AG04449 (cell line): ENCODE data around the gene ANXA2.
A peak's percentile ranks its signal among the peaks of the same experiment; 100 is the strongest.

Source experiments
- CTCF ChIA-PET: fragments of 350-600 bp; formaldehyde crosslinking; extraction: SDS; loops from one replicate; lab custom pipeline; 2021; ENCODE audit warnings: antibody characterized with exemption; lab: Yijun Ruan, JAX
- POLR2A ChIA-PET: fragments of 400-600, 350-600 bp; formaldehyde crosslinking; extraction: SDS; loops from one replicate; lab custom pipeline; 2020; ENCODE audit warnings: antibody characterized with exemption, inconsistent platforms; lab: Yijun Ruan, JAX
- DNase-seq: peaks from one replicate; pipeline ENCODE4 v3.0.0-alpha.2; 2010; ENCODE audit warnings: low read depth, low spot score
- H3K4me3 ChIP-seq: 2 replicates; pipeline ENCODE4 v1.5.1; 2011; ENCODE audit warnings: low read depth, mild to moderate bottlenecking, control low read depth, low read length
- TF ChIP-seq, protein P1 (sequence below): IDR thresholded peaks from one replicate; pipeline ENCODE4 v1.5.1; 2011; ENCODE audit warnings: mild to moderate bottlenecking, moderate library complexity, low read length, control low read depth, inconsistent platforms; ENCODE audit not compliant: insufficient read depth; ENCODE audit errors: missing control alignments

ANXA2 gene

DNA sequence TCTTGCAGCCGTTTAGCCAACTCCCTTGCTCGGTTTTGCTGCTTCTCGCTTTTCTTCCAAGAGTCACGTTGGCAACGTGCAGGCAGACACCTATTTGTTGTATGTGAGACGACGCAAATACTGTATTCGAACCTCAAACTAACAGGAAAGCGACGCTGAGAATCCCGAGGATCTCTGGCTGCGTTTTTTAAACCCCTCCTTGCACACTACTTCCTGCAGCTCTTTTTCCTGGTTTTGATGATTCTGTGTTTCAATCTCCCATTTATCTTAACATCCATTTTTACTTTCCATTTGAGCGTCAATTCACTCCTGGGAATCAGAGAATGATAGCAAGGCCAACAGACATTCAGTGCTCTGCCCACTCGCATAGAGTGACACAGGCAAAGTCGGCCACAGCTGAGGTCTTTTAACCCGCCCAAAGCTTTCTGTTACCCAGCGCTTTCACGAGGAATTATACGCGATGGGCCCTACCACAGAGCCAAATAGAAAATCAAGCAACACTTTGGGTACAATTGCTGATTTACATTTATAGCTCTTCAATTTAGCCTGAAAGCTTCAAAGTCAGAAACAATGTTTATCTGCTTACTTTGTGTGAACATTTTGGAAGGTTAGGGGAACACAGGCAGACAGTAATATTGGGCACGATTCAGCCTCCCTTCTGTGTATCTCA, 1.6 kb upstream of the ANXA2 start:
- peak overlapping the region; percentile 73 for H3K4me3 ChIP-seq
- POLR2A ChIA-PET = interaction anchor here (0.7 to 3.8 kb wide), 7 partner anchors 7 to 43 kb away, joined by 3 to 29 read pairs (median 5); no protein-coding TSS in a partner anchor
- TF ChIP-seq, protein P1, sequence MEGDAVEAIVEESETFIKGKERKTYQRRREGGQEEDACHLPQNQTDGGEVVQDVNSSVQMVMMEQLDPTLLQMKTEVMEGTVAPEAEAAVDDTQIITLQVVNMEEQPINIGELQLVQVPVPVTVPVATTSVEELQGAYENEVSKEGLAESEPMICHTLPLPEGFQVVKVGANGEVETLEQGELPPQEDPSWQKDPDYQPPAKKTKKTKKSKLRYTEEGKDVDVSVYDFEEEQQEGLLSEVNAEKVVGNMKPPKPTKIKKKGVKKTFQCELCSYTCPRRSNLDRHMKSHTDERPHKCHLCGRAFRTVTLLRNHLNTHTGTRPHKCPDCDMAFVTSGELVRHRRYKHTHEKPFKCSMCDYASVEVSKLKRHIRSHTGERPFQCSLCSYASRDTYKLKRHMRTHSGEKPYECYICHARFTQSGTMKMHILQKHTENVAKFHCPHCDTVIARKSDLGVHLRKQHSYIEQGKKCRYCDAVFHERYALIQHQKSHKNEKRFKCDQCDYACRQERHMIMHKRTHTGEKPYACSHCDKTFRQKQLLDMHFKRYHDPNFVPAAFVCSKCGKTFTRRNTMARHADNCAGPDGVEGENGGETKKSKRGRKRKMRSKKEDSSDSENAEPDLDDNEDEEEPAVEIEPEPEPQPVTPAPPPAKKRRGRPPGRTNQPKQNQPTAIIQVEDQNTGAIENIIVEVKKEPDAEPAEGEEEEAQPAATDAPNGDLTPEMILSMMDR = no peak
- CTCF ChIA-PET = interaction anchor here (1.0 to 2.2 kb wide), 3 partner anchors 31 to 122 kb away, joined by 3 to 9 read pairs (median 7); no protein-coding TSS in a partner anchor
- no peak for DNase-seq

DNA sequence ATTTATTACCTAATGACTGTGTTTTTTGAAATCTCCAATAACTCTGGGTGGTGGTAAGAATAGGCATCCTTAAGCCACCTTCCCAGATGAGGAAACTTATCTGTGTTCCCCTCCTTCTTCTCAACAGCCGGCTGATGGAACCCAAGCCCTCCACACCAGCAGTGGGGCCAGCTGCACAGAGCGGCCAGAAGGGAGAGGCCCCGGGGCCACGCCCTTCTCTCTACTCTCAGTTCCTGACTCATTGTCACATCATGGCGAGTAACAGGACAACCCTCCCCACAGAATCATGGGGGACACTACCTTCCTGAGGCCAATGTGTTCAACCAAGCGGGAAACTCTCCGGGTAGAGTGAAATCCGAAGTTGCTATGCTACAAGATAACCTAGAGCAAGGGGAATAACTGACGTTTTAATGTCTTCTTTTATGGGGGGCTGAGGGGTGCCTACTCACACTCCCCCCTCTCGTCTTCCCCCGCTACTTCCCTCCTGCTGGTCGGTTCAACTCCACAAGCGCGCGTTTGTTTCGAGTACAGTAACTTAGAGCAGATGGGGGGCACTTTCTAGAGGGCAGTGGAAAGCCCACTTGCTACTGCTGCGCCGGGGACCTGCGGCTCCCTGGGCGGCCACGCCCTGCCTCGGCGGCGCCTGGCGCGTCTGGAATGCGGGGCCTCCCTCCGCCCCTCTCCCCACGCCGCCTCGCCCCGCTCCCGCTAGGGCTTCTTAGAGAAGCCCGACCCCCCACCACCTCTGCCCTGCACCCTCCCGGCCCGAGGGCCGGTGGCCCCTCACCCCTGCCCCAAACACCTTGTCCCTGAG, 621 bp downstream of the ANXA2 start:
- ChIA-PET POLR2A (interaction anchor here (0.6 to 3.5 kb wide), 22 partner anchors 9 to 82 kb away, joined by 3 to 36 read pairs (median 4); partner anchors contain the start of gene ICE2), CTCF (interaction anchor here (0.6 to 4.6 kb wide), 2 partner anchors 35 to 47 kb away, joined by 3 to 20 read pairs; no protein-coding TSS in a partner anchor)
- no peak for DNase-seq
- TF ChIP-seq, protein P1 = no peak
- peak overlapping the region; percentile 73 for H3K4me3 ChIP-seq

DNA sequence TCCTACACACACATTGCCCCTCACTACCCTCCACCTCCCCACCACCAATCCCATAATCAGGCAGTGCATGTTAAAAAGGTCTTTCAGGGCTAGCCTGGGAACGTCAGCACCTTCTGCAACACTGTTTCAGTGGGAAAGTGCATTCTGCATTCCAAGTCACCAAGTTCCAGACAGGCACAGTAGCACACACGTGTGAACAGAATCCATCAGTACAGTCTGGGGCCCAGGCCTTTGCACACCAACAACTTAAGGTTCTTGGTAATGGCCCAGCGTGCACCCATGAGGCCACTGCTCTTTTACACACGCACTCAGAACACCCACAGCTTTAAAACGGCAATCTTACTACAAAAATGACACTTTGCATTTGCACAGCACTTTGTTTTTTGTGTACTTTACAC, 1.2 kb downstream of the ANXA2 start:
- DNase-seq = no peak
- TF ChIP-seq, protein P1 = no peak
- peak overlapping the region; percentile 73 for H3K4me3 ChIP-seq
- ChIA-PET POLR2A (interaction anchor here (0.8 to 6.1 kb wide), 10 partner anchors 13 to 124 kb away, joined by 3 to 40 read pairs (median 12); no protein-coding TSS in a partner anchor), CTCF (interaction anchor here (0.6 to 4.6 kb wide), 2 partner anchors 36 to 47 kb away, joined by 3 to 20 read pairs; no protein-coding TSS in a partner anchor)

DNA sequence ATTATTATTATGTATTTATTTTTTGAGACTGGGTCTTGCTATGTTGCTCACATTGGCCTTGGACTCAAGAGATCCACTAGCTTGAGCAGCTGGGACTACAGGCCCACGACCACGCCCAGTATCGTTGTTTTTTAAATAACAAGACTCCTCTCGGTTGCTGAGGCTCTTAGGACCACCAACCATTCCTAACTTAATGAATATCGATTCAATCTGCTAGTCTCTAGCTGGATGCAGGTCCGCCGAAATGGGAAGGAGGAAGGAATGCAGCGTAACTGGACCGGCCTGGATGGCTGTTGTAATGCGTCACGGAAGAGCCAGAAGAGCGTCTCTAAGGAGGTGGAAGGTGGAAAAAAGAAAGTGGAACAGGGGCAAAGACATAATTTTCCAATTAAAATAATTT, 1.7 kb downstream of the ANXA2 start:
- no peak for DNase-seq
- TF ChIP-seq, protein P1 = no peak
- ChIA-PET POLR2A (interaction anchor here (0.7 to 6.1 kb wide), 11 partner anchors 13 to 707 kb away, joined by 3 to 40 read pairs (median 6); partner anchors contain the start of gene BNIP2), CTCF (interaction anchor here (0.6 to 4.6 kb wide), 2 partner anchors 37 to 48 kb away, joined by 3 to 20 read pairs; no protein-coding TSS in a partner anchor)
- peak overlapping the region; percentile 73 for H3K4me3 ChIP-seq

DNA sequence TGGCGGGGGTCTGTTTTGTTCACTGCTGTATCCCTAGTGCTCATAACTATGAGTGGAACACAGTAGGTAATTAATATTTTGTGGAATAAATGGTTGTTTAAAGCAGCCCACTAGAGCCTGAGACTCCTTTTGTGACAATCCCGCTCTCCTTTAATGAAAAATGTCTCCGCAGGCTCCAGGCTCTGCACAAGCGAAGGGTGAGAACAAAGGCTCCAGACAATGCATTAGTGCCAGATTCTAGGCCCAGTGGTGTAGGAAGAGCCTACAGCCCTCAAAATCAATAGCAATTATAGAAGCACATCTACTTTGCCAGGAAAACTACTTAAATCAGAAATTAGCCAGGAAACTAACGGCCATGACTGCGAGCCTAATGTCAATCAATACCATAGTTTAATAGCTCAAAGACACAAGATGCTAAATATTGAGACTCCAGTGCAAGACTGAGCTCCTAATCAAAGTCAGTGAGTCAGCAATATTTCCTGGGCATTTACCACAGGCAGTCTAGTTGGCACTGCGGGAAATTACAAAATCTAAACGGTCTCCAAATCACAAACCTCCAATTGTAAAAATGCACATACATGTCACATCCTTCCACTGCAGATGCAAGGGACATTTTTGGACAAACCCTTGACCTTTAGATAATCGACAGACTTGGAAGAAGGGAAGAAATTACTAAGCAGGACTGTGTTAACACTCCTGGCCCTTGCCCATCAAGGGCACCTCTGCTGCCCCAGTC, 2.3 kb downstream of the ANXA2 start:
- peak overlapping the region; percentile 73 for H3K4me3 ChIP-seq
- TF ChIP-seq, protein P1 = no peak
- ChIA-PET CTCF (interaction anchor here (1.9 to 4.6 kb wide), 2 partner anchors 48 to 125 kb away, joined by 6 to 20 read pairs; no protein-coding TSS in a partner anchor), POLR2A (interaction anchor here (0.6 to 6.1 kb wide), 13 partner anchors 11 to 706 kb away, joined by 3 to 40 read pairs (median 14); partner anchors contain the start of gene BNIP2)
- no peak for DNase-seq
